Stimulated activated CD8-positive, alpha-beta memory T cell treated with anti-CD3 and anti-CD28 coated beads, Interleukin-12 subunit alpha, Interleukin-12 subunit beta, amount 100 ng/mL, for 24 hours (primary cell): ENCODE measurements around the gene FGA.
"Not testable (repeated sequence)": the region's sequence is repeated elsewhere in the genome, so short reads cannot be mapped to it uniquely, and the experiment has no call there.

Experiments
- DNase-seq: peaks from one replicate; pipeline ENCODE4 v3.0.0-alpha.2; 2020; ENCODE audit errors: extremely low read depth

The FGA gene

GRCh38 chr4:154606728-154607723, 16.5 kb upstream of the FGA start:
- no peak for DNase-seq

GRCh38 chr4:154604696-154605200, 14.2 kb upstream of the FGA start:
- no peak for DNase-seq

- no peak for DNase-seq
Observed at GRCh38 chr4:154603033-154603943, 12.7 kb upstream of the FGA start.

- DNase-seq: no peak
Observed at GRCh38 chr4:154602404-154603020, 12.0 kb upstream of the FGA start.

GRCh38 chr4:154597798-154598774, 7.5 kb upstream of the FGA start:
- DNase-seq: no peak

GRCh38 chr4:154597281-154597680, 6.7 kb upstream of the FGA start:
- not testable (repeated sequence) for DNase-seq

GRCh38 chr4:154595807-154596206, 5.3 kb upstream of the FGA start:
- no peak for DNase-seq

GRCh38 chr4:154594343-154594742, 3.8 kb upstream of the FGA start:
- DNase-seq: not testable (repeated sequence)

DNA sequence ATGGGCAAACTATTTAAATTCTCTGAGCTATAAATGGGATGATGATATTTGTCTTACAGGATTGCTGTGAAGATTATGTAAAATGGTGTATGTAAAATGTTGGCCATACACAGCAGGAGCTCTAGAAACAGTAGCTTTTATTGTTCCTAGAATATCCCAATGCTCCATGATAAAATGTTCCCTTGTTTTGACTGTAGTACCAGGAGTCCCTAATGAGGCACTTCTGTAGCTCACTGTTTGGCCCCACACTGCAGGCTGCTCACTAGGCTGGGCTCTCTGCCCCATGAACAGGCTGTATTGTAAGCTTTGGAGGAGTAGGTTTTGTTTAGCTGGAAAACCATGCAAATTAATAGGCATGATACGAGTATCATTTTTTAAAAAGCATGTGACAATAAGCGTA, 3.3 kb upstream of the FGA start:
- no peak for DNase-seq

GRCh38 chr4:154591890-154592289, 1.3 kb upstream of the FGA start:
- DNase-seq: no peak

DNA sequence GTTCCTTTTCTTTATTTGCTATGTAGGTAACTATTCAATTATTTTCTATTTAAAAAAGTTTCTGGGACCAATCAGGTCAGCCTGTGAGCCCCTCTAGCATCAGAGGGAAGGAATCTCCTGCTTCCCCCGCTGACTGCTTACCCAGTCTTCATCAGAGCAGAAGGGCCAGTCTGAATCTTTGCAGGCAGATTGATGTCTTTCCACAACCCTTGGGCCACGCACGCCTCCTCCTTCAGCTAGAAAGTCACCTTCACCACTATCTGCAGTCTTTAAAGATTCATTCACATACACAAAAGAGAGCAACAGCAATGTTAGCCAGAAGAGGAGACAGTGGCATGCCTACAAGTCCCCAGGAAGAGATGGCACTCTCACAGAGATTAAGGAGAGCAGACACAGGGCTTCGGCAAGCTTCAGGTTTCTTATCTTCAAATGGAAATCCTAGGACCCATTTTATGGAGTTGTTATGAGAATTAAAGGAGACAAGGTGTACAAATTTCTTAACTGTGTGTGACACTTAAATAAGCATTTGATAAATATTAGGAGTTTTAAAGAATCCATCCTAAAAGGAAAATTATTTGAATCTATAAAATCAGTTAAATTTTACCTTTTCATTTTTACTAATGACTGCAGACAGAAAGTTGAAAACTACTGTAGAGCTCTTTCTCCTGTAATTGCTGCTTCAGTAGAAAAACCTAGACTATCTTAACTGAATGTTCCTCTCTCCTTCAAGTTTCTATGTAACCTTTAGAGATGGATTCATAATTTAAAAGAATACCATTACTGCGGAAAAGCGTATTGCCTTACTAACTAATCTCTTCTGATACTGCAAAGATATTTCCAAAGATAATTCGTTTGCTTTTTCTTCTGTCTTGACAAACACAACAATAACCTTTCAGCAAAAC, 995 bp downstream of the FGA start:
- no peak for DNase-seq

DNA sequence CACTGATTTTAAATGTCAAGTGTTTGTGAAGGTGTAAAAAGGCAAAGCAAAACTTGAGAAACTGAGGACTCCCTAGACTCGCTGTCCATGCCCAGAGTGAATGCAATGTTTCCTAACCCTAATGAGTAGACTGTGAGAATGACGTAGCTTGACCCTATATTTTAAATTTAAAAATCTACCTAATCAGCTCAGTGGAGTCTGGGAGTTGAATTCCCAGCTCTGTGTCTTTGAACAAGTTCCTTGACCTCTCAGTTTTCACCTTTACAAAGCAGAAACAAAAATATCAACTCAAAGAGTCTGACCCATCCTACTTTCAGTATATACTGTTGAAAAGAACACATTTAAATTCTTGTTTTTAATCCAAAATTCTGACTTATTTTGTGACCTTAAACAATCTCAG, 2.3 kb downstream of the FGA start:
- DNase-seq: no peak

DNA sequence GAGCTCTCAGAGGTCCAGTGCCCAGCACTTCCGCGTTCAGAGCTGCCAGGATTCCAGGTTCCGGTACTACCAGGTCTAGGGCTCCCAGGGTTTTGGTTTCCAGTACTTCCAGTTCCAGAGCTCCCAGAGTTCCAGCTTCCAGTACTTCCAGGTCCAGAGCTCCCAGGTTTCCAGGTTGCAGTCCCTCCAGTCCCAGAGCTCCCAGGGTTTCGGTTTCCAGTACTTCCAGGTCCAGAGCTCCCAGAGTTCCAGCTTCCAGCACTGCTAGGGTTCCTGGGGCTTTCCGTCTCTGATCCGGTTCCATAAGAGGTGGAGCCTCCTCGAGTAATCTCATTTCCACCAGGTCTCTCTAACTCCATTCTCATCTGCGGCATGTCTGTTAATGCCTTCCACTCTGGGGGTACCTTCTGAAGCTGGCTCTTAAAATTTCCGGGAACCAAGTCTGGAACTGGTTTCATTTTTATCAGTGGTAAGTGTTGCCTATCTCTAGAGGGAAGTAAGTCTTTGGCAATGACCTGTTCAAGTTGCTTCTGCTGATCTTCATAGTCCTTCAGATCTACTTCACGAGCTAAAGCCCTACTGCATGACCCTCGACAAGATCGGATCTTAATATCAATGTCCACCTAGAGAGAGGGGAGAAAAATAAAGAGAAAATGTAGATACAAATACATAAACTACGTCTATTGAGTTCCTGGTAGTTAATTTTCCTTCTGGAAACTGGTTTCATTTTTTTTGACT, 4.1 kb downstream of the FGA start:
- no peak for DNase-seq

DNA sequence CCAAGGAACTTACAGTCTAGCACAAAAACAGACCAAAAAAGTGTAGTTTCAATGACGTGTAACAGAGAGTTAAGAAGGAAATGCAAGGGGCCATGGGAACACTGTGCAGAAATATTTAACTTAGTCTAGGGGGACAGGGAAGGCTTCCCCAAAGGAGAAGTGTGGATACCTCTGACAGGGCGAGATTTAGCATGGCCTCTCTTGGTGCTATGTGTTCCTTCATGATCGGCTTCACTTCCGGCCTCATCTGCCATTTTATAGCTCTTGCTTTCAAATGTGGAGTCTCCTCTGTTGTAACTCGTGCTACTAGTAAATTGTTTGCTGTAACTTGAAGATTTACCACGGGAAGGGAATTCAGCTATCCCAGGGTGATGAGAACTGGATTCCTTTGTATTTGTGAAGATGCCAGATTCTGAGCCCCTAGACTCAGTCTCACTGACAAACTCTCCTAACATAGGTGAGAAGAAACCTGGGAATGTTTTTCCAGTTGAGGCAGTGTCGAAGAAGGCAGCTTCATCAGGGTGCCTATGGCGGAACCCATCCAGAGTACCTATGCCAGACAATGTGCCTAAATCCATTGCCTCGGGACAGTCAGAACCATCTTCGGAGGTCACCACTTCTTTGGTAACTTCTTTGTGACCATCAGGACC, 5.0 kb downstream of the FGA start:
- no peak for DNase-seq

- DNase-seq: no peak
Observed at GRCh38 chr4:154584259-154584658, 6.3 kb downstream of the FGA start.

DNA sequence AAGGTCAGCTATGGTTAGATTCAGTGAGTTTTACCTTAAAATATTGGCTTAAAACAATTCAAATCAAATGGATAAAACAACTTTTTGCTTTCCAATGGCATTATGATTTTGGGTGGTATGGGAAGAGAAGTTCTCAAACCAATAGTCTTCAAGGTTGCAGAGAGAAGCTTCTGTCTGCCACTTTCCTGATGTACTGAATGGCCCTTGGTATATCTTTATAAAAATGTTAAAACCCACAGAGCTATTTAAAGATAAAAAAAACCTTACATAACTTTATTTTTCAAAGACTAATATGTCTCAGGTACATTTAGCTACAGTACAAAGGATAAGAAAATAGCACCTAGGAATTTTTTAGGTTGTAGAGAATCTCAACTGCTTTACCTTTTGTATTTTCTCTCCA, 6.9 kb downstream of the FGA start:
- no peak for DNase-seq

GRCh38 chr4:154583230-154583629, 7.3 kb downstream of the FGA start:
- DNase-seq: no peak

GRCh38 chr4:154582723-154583122, 7.8 kb downstream of the FGA start:
- DNase-seq: no peak
